HEK293 (cell line): ENCODE results near the gene RHBDL3.
"Not testable (repeated sequence)": the region's sequence is repeated elsewhere in the genome, so short reads cannot be mapped to it uniquely, and the experiment has no call there.

Source experiments
- BCL11A ChIP-seq: fragments of 450-650 bp; formaldehyde crosslinking; IDR thresholded peaks from 2 replicates; pipeline ENCODE4 v1.5.1; 2016; ENCODE audit warnings: low read depth, missing biosample characterization, missing genetic modification characterization
- HOXA7 ChIP-seq: sonication (generic); formaldehyde crosslinking; IDR thresholded peaks from 2 replicates; pipeline ENCODE4 v1.8.1; 2022; ENCODE audit warnings: missing genetic modification reagents, borderline replicate concordance
- ZNF610 ChIP-seq: fragments of 450-650 bp; formaldehyde crosslinking; IDR thresholded peaks from 2 replicates; pipeline ENCODE4 v1.5.1; 2016; ENCODE audit warnings: missing biosample characterization, missing genetic modification characterization, borderline replicate concordance
- ZNF701 ChIP-seq: fragments of 450-650 bp; formaldehyde crosslinking; IDR thresholded peaks from 2 replicates; pipeline ENCODE4 v1.5.1; 2016; ENCODE audit warnings: missing biosample characterization, missing genetic modification characterization
- TF ChIP-seq, protein P1 (sequence below): fragments of 450-650 bp; formaldehyde crosslinking; IDR thresholded peaks from 2 replicates; pipeline ENCODE4 v1.5.1; 2016; ENCODE audit warnings: missing biosample characterization, missing genetic modification characterization

DNA sequence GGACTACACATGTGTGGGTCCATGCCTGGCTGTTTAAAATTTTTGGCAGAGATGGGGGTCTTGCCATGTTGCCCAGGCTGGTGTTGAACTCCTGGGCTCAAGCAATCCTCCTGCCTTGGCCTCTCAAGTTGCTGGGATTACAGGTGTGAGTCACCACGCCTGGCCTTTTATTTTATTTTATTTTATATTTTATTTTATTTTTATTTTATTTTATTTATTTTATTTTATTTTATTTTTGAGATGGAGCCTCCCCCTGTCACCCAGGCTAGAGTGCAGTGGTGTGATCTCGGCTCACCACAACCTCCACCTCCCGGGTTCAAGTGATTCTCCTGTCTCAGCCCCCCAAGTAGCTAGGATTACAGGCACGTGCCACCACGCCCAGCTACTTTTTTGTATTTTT lies 51.0 kb downstream of the RHBDL3 start:
- TF ChIP-seq BCL11A (tag by site-specific recombination); HOXA7 (CRISPR knock-in tag); ZNF610 (tag by site-specific recombination); ZNF701: not testable (repeated sequence)
- TF ChIP-seq, protein P1, sequence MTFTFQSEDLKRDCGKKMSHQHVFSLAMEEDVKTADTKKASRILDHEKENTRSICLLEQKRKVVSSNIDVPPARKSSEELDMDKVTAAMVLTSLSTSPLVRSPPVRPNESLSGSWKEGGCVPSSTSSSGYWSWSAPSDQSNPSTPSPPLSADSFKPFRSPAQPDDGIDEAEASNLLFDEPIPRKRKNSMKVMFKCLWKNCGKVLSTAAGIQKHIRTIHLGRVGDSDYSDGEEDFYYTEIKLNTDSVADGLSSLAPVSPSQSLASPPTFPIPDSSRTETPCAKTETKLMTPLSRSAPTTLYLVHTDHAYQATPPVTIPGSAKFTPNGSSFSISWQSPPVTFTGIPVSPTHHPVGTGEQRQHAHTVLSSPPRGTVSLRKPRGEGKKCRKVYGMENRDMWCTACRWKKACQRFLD (tag by site-specific recombination): not testable (repeated sequence)
